A549 (cell line): ENCODE measurements around the gene HOXC10. TPM values are rescaled to one million over a fixed set of nuclear protein-coding genes. Genes with fewer than 3 reads are reported as not detected.
A peak's percentile ranks its signal among the peaks of the same experiment; 100 is the strongest.

Source experiments
- ATAC-seq, 2 experiments: fragments of 200-7000 bp in 1 of 2; fragments of >200 bp in 1 of 2; cut with Nextera tagmentation in 1 of 2; cut with Tn5 transposase in 1 of 2; 3 replicates each; pipeline versions ENCODE4 v1.8.0 to v1.9.1; 2018 to 2020; ENCODE audit warnings: mild to moderate bottlenecking in 1 of 2, moderate library complexity in 1 of 2
- CTCF ChIA-PET: fragments of 300-600 bp; sonication (Branson Sonifier 250); formaldehyde crosslinking; extraction: SDS; loops from one replicate; lab custom pipeline; 2021; ENCODE audit warnings: antibody characterized with exemption, inconsistent platforms; lab: Yijun Ruan, JAX
- POLR2A ChIA-PET: fragments of 350-600 bp; formaldehyde crosslinking; extraction: SDS; loops from one replicate; lab custom pipeline; 2021; ENCODE audit warnings: antibody characterized with exemption, inconsistent platforms; lab: Yijun Ruan, JAX
- DNase-seq, 2 experiments: peaks; one replicate each; pipeline versions ENCODE4 v3.0.0 to v3.0.0-alpha.2; 2011 to 2016; ENCODE audit warnings: low read depth in 1 of 2, low spot score in 1 of 2
- FAIRE-seq: peaks from 2 replicates; lab custom pipeline; 2011; peaks lifted over from hg19 to GRCh38; lab: Jason Lieb, UNC
- H3K27ac ChIP-seq, 2 experiments: fragments of >200 bp; sonication (Bioruptor Twin); formaldehyde crosslinking; 3 replicates each; pipeline ENCODE4 v1.5.1; 2016 to 2017
- H3K4me1 ChIP-seq: fragments of >200 bp; sonication (Bioruptor Twin); formaldehyde crosslinking; 3 replicates; pipeline ENCODE4 v1.6.1; 2016
- H3K4me2 ChIP-seq: fragments of >200 bp; sonication (Bioruptor Twin); formaldehyde crosslinking; 3 replicates; pipeline ENCODE4 v1.6.1; 2016
- H3K4me3 ChIP-seq: fragments of >200 bp; sonication (Bioruptor Twin); formaldehyde crosslinking; 3 replicates; pipeline ENCODE4 v1.5.1; 2016
- H3K9me3 ChIP-seq: fragments of >200 bp; sonication (Bioruptor Twin); formaldehyde crosslinking; 3 replicates; pipeline ENCODE4 v1.6.1; 2016
- CHD4 ChIP-seq: fragments of 200-600 bp; sonication (generic); IDR thresholded peaks from 2 replicates; pipeline ENCODE4 v1.6.1; 2016; ENCODE audit warnings: antibody characterized with exemption, mild to moderate bottlenecking, borderline replicate concordance
- EHF ChIP-seq: fragments of 250-450 bp; sonication (Bioruptor Pico); IDR thresholded peaks from 2 replicates; pipeline ENCODE4 v1.5.0; 2020; ENCODE audit warnings: mild to moderate bottlenecking
- FOSB ChIP-seq: fragments of 250-450 bp; sonication (Bioruptor Pico); IDR thresholded peaks from 2 replicates; pipeline ENCODE4 v1.5.0; 2020; ENCODE audit warnings: mild to moderate bottlenecking, moderate library complexity
- FOSL2 ChIP-seq, 2 experiments: fragments of 450-650 bp in 1 of 2; fragments of >200 bp in 1 of 2; sonication (Bioruptor Twin) in 1 of 2; formaldehyde crosslinking; IDR thresholded peaks; 2 replicates each; pipeline versions ENCODE4 v1.5.0 to v1.6.1; 2016 to 2020; ENCODE audit warnings: mild to moderate bottlenecking in 1 of 2, moderate library complexity in 1 of 2
- FOXS1 ChIP-seq: fragments of 250-450 bp; sonication (Bioruptor Pico); IDR thresholded peaks from 2 replicates; pipeline ENCODE4 v1.5.0; 2020; ENCODE audit warnings: mild to moderate bottlenecking, moderate library complexity
- HOXA7 ChIP-seq: fragments of 250-450 bp; sonication (Bioruptor Pico); IDR thresholded peaks from 2 replicates; pipeline ENCODE4 v1.5.0; 2020; ENCODE audit warnings: mild to moderate bottlenecking, moderate library complexity
- JUNB ChIP-seq: fragments of >200 bp; sonication (Bioruptor Twin); formaldehyde crosslinking; IDR thresholded peaks from 2 replicates; pipeline ENCODE4 v1.6.1; 2016
- KDM1A ChIP-seq: fragments of 200-600 bp; sonication (generic); IDR thresholded peaks from 2 replicates; pipeline ENCODE4 v1.6.1; 2016; ENCODE audit warnings: low read depth, mild to moderate bottlenecking
- KDM5A ChIP-seq: fragments of 200-600 bp; sonication (generic); IDR thresholded peaks from 2 replicates; pipeline ENCODE4 v1.6.1; 2016; ENCODE audit warnings: antibody characterized with exemption, mild to moderate bottlenecking
- NFE2L2 ChIP-seq: fragments of 150-350 bp; conservative IDR thresholded peaks from 2 replicates; pipeline ENCODE4 v1.6.1; 2014; ENCODE audit warnings: low read length
- NPAS2 ChIP-seq: fragments of 250-450 bp; sonication (Bioruptor Pico); IDR thresholded peaks from 2 replicates; pipeline ENCODE4 v1.8.0; 2022; ENCODE audit warnings: mild to moderate bottlenecking, moderate library complexity, borderline replicate concordance
- PHF8 ChIP-seq: fragments of 200-600 bp; sonication (generic); IDR thresholded peaks from 2 replicates; pipeline ENCODE4 v1.6.1; 2016; ENCODE audit warnings: low read depth, mild to moderate bottlenecking, antibody characterized with exemption, moderate library complexity, borderline replicate concordance
- RAD21 ChIP-seq, 2 experiments: fragments of >200 bp in 1 of 2; sonication (Bioruptor Twin) in 1 of 2; formaldehyde crosslinking in 1 of 2; IDR thresholded peaks in 1 of 2; conservative IDR thresholded peaks in 1 of 2; 2 replicates in 1 of 2; 3 replicates in 1 of 2; pipeline ENCODE4 v1.6.1; 2012 to 2018; ENCODE audit warnings: inconsistent platforms in 1 of 2
- RCOR1 ChIP-seq: fragments of 150-350 bp; IDR thresholded peaks from 2 replicates; pipeline ENCODE4 v1.6.1; 2014; ENCODE audit warnings: antibody characterized with exemption, low read length, low read depth
- RNF2 ChIP-seq: fragments of 200-600 bp; sonication (generic); IDR thresholded peaks from 2 replicates; pipeline ENCODE4 v1.6.1; 2016; ENCODE audit warnings: low read depth, mild to moderate bottlenecking, antibody characterized with exemption, moderate library complexity, borderline replicate concordance
- SMC3 ChIP-seq: fragments of >200 bp; sonication (Bioruptor Twin); formaldehyde crosslinking; IDR thresholded peaks from 3 replicates; pipeline ENCODE4 v1.6.1; 2018; ENCODE audit warnings: inconsistent platforms
- USF2 ChIP-seq: fragments of 450-650 bp; IDR thresholded peaks from 2 replicates; pipeline ENCODE4 v1.6.1; 2014; ENCODE audit warnings: antibody characterized with exemption
- WGBS: methylation state at CpG from one replicate; pipeline ENCODE4 v1.1.6; 2017; ENCODE audit errors: missing lambda C conversion rate; 5-methylcytosine and 5-hydroxymethylcytosine counted together
- polyA plus RNA-seq, 4 experiments: library from polyadenylated mRNA; depleted of rRNA in 3 of 4; stranded (reverse); fragments of >200 nt; fragmentation: RNase III in 1 of 4; extraction: RNeasy Plus Mini Kit Qiagen cat#74134 plus additional on column Dnase treatment in 1 of 4; gene quantifications; 2 replicates in 3 of 4; 3 replicates in 1 of 4; pipeline ENCODE4 v1.2.3, GENCODE V29; 2011 to 2017
- TF ChIP-seq, protein P1 (sequence below): fragments of >200 bp; sonication (Bioruptor Twin); formaldehyde crosslinking; IDR thresholded peaks from 2 replicates; pipeline ENCODE4 v1.6.1; 2016
- TF ChIP-seq, protein P2 (sequence below): fragments of 200-600 bp; sonication (generic); IDR thresholded peaks from 2 replicates; pipeline ENCODE4 v1.6.1; 2016; ENCODE audit warnings: antibody characterized with exemption, mild to moderate bottlenecking, moderate library complexity

The HOXC10 gene
- polyA plus RNA-seq, 2 of the 4 experiments (the other 2 are of a cell fraction), result 2.9 to 3.2 TPM

- no peak for TF ChIP-seq USF2
- no peak for TF ChIP-seq RAD21 (conservative IDR thresholded peaks at IDR 0.05 in 1 of 2, IDR thresholded peaks at IDR 0.05 in 1 of 2)
- no peak for TF ChIP-seq RNF2
- TF ChIP-seq, protein P1, sequence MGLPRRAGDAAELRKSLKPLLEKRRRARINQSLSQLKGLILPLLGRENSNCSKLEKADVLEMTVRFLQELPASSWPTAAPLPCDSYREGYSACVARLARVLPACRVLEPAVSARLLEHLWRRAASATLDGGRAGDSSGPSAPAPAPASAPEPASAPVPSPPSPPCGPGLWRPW, result no peak
- TF ChIP-seq, protein P2, sequence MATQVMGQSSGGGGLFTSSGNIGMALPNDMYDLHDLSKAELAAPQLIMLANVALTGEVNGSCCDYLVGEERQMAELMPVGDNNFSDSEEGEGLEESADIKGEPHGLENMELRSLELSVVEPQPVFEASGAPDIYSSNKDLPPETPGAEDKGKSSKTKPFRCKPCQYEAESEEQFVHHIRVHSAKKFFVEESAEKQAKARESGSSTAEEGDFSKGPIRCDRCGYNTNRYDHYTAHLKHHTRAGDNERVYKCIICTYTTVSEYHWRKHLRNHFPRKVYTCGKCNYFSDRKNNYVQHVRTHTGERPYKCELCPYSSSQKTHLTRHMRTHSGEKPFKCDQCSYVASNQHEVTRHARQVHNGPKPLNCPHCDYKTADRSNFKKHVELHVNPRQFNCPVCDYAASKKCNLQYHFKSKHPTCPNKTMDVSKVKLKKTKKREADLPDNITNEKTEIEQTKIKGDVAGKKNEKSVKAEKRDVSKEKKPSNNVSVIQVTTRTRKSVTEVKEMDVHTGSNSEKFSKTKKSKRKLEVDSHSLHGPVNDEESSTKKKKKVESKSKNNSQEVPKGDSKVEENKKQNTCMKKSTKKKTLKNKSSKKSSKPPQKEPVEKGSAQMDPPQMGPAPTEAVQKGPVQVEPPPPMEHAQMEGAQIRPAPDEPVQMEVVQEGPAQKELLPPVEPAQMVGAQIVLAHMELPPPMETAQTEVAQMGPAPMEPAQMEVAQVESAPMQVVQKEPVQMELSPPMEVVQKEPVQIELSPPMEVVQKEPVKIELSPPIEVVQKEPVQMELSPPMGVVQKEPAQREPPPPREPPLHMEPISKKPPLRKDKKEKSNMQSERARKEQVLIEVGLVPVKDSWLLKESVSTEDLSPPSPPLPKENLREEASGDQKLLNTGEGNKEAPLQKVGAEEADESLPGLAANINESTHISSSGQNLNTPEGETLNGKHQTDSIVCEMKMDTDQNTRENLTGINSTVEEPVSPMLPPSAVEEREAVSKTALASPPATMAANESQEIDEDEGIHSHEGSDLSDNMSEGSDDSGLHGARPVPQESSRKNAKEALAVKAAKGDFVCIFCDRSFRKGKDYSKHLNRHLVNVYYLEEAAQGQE, result no peak
- no peak for TF ChIP-seq PHF8
- TF ChIP-seq KDM5A, result no peak
- no peak for TF ChIP-seq HOXA7 (CRISPR knock-in tag)
- no peak for TF ChIP-seq SMC3
- no peak for TF ChIP-seq NFE2L2
- no peak for TF ChIP-seq EHF (CRISPR knock-in tag)
- TF ChIP-seq KDM1A, result no peak
- TF ChIP-seq FOSL2 (IDR thresholded peaks at IDR 0.05), result no peak
- no peak for TF ChIP-seq FOSL2 (CRISPR knock-in tag; IDR thresholded peaks at IDR 0.05)
- TF ChIP-seq FOXS1, result no peak
- TF ChIP-seq JUNB, result no peak
- FAIRE-seq, result no peak
- peaks cover 14% of the 10 kb centered on the region for H3K4me1 ChIP-seq
- H3K4me2 ChIP-seq, result peak overlapping the region; percentile 87; the same call in 2 of the 3 replicates
- no peak for DNase-seq
- no peak overlapping the region for H3K27ac ChIP-seq
- no peak for ATAC-seq
- ChIA-PET CTCF (interaction anchor here (1.1 to 28.7 kb wide), 8 partner anchors 7 to 241 kb away, joined by 3 to 1074 read pairs (median 11); partner anchors contain the start of genes HOXC10, HOXC5 and SMUG1), POLR2A (interaction anchor here (0.6 to 1.0 kb wide), 2 partner anchors 11 to 193 kb away, joined by 3 to 5 read pairs; no protein-coding TSS in a partner anchor)
- H3K9me3 ChIP-seq, result no peaks in the 10 kb centered on the region
- WGBS, result 81% methylated on average over 10 of the region's 11 CpGs
- no peak overlapping the region for H3K4me3 ChIP-seq
These were observed 13.4 kb downstream of the HOXC10 start for GRCh38 chr12:53998110-53998899.

DNA sequence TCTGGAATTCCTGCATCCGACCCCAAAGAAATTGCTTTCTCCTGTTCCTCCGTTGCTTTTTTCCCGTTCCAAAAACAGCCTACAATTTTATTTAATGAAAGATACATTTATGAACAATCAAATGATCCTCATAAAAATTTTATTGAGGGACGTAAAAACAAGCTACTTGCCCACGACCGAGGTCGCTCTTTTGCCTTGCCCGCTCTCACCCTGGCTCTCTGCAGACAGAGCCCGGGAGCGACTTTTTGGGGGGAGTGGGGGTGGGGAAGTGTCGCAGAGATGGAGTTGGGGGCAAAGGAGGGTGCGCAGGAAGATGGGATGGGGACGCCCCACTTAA lies 13.9 kb downstream of the HOXC10 start:
- CTCF ChIA-PET, result interaction anchor here (1.1 to 28.7 kb wide), 8 partner anchors 8 to 242 kb away, joined by 3 to 1074 read pairs (median 12); partner anchors contain the start of genes HOXC10, HOXC5, HOXC8 and SMUG1
- POLR2A ChIA-PET, result interaction anchor here (1.0 to 1.6 kb wide), 2 partner anchors 8 to 11 kb away, joined by 3 to 4 read pairs; no protein-coding TSS in a partner anchor

More for the DNA sequence above, 13.9 kb downstream of the HOXC10 start:
- DNase-seq (no peak), ATAC-seq (no peak), FAIRE-seq (no peak)
- 54% methylated on average over 13 of the region's 13 CpGs for WGBS
- Histone ChIP-seq H3K4me3 (peak overlapping the region; percentile 83), H3K27ac (peak overlapping the region; percentile 93 to 96; a peak in 5 of 6 replicates), H3K4me1 (peaks cover 14% of the 10 kb centered on the region), H3K4me2 (peak overlapping the region; percentile 87), H3K9me3 (no peaks in the 10 kb centered on the region)
- TF ChIP-seq RCOR1 (no peak), FOSB (no peak), JUNB (no peak), RNF2 (no peak), CHD4 (no peak), NPAS2 (CRISPR knock-in tag) (no peak)
